Activated T-cell treated with anti-CD3 and anti-CD28 coated beads, Interleukin-2, amount 50 U/mL, for 1 hour (primary cell): ENCODE measurements around the gene HSPA12A.

Experiments
- DNase-seq: peaks from one replicate; pipeline ENCODE4 v3.0.0-alpha.2; 2020

The HSPA12A gene

GRCh38 chr10:116769791-116770190 is 27.4 kb upstream of the HSPA12A start:
- no peak for DNase-seq

- DNase-seq: no peak
Observed at GRCh38 chr10:116769368-116769767, 27.0 kb upstream of the HSPA12A start.

- no peak for DNase-seq
Observed at GRCh38 chr10:116768786-116769185, 26.4 kb upstream of the HSPA12A start.

GRCh38 chr10:116766837-116767634 is 24.7 kb upstream of the HSPA12A start:
- DNase-seq: no peak

- DNase-seq: no peak
Observed at GRCh38 chr10:116766241-116766827, 24.0 kb upstream of the HSPA12A start.

- peak; percentile 29 for DNase-seq
Observed at GRCh38 chr10:116765648-116766081, 23.3 kb upstream of the HSPA12A start.

- DNase-seq: no peak
Observed at GRCh38 chr10:116764979-116765378, 22.6 kb upstream of the HSPA12A start.

- no peak for DNase-seq
Observed at GRCh38 chr10:116763440-116763839, 21.1 kb upstream of the HSPA12A start.

- no peak for DNase-seq
Observed at GRCh38 chr10:116761883-116762282, 19.5 kb upstream of the HSPA12A start.

- no peak for DNase-seq
Observed at GRCh38 chr10:116760919-116761318, 18.6 kb upstream of the HSPA12A start.

- DNase-seq: no peak
Observed at GRCh38 chr10:116757246-116757645, 14.9 kb upstream of the HSPA12A start.

GRCh38 chr10:116756277-116756676 is 13.9 kb upstream of the HSPA12A start:
- no peak for DNase-seq

GRCh38 chr10:116753759-116754158 is 11.4 kb upstream of the HSPA12A start:
- no peak for DNase-seq

- no peak for DNase-seq
Observed at GRCh38 chr10:116752969-116753665, 10.8 kb upstream of the HSPA12A start.

- DNase-seq: no peak
Observed at GRCh38 chr10:116752563-116752962, 10.2 kb upstream of the HSPA12A start.

GRCh38 chr10:116748471-116748870 is 6.1 kb upstream of the HSPA12A start:
- no peak for DNase-seq

- no peak for DNase-seq
Observed at GRCh38 chr10:116748041-116748440, 5.7 kb upstream of the HSPA12A start.

GRCh38 chr10:116747325-116747724 is 5.0 kb upstream of the HSPA12A start:
- DNase-seq: no peak

GRCh38 chr10:116744885-116745284 is 2.5 kb upstream of the HSPA12A start:
- DNase-seq: no peak

- no peak for DNase-seq
Observed at GRCh38 chr10:116744163-116744753, 1.9 kb upstream of the HSPA12A start.

GRCh38 chr10:116743266-116744064 is 1.1 kb upstream of the HSPA12A start:
- DNase-seq: no peak
